Measurements from ENCODE around the gene CYP26A1.
A peak's percentile ranks its signal among the peaks of the same experiment; 100 is the strongest.

The CYP26A1 gene

GRCh38 chr10:93073539-93074146 lies at the start of gene CYP26A1:
TSS of gene CYP26A1 (plus strand) at chr10:93073893. CDS start at chr10:93073935, 42 bp downstream.
- no peak for DNase-seq (ENCODE audit: low read depth in 2 of 2)

GRCh38 chr10:93026072-93026471 lies 47.6 kb upstream of the CYP26A1 start:
- DNase-seq (ENCODE audit: low read depth in 2 of 2) = no peak

GRCh38 chr10:93027508-93027907 lies 46.2 kb upstream of the CYP26A1 start:
- DNase-seq (ENCODE audit: low read depth in 2 of 2) = no peak

GRCh38 chr10:93028883-93029282 lies 44.8 kb upstream of the CYP26A1 start:
- no peak for DNase-seq (ENCODE audit: low read depth in 2 of 2)

DNA sequence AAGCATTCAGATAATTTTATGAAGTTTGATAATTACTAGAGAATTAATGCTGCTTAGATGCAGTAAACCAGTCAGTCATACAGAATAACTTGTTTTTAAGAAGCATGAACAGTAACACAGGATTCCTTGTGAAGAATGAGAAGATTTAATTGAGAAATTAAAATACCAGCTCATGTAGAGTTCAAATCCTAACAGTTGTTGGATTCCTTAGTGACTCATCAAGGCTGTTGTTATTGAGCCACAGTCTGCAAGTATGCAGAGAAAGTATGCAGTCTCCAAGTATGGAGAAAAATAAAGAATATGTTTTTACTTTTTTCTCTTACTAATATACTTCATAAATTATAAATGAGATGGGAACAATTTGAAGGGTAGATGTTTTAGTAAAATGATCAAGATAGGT lies 43.3 kb upstream of the CYP26A1 start:
- DNase-seq (ENCODE audit: low read depth in 2 of 2) = no peak

DNA sequence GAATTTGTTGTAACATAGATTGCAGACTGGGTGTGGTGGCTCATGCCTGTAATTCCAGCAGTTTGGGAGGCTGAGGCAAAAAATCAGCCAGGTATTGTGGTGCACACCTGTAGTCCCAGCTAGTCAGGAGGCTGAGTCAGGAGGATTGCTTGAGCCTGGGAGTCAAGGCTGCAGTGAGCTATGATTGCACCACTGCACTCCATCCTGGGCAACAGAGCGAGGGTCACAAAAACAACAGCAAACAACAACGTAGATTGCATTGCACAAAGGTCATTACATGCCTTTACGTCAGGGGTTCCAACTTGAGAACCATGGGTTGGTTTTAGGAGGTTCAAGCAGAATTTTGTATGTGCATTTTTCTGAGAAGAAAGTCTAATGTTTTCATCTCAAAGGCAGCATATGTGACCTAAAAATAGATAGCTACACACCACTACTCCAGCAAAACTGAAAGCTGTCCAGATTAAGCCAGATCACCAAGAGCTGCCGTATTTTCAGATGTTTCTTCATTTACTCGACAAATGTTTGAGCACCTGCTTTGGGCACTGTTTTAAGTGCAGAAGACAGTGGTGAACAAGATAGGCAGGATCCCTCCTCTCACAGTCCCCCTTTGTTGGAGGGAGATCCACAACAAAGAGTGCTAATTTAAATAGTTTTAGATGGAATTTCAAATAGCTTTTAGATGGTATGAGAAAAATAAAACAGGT lies 41.4 kb upstream of the CYP26A1 start:
- no peak for DNase-seq (ENCODE audit: low read depth in 2 of 2)

DNA sequence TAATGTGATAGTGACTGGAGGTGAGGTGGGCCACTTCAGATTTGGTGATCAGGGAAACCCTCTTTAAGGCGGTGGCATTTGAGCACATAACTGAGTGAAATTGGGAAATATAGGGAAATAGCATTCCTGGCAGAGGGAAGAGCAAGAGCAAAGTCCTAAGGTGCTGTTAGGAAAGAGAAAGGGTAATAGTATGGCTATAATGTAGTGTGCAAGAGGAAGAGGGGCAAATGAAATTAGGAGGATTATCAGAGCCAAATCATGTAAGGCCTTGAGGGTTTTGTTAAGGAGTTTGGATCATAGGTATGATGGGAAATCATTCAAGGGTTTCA lies 40.9 kb upstream of the CYP26A1 start:
- no peak for DNase-seq (ENCODE audit: low read depth in 2 of 2)

- no peak for DNase-seq (ENCODE audit: low read depth in 2 of 2)
These were observed 39.3 kb upstream of the CYP26A1 start for GRCh38 chr10:93034426-93034825.

DNA sequence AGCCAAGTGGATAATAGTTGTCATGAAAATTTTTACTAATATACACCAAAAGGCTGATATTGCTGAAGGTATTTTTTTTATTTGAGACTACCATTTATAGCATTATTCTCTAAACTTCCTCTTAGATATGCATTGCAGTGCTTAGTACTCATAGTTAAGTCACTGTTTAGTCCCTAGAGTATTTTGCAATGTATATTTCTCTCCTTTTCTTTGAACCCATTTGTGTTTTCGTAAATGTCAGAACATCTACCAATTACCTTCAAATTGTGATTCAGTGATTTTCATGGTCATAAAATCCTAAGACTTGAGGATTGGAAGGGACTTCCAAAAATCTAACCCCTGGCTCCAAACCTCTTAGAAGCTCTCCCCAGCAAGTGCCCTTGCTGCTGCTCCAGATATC lies 34.6 kb upstream of the CYP26A1 start:
- no peak for DNase-seq (ENCODE audit: low read depth in 2 of 2)

DNA sequence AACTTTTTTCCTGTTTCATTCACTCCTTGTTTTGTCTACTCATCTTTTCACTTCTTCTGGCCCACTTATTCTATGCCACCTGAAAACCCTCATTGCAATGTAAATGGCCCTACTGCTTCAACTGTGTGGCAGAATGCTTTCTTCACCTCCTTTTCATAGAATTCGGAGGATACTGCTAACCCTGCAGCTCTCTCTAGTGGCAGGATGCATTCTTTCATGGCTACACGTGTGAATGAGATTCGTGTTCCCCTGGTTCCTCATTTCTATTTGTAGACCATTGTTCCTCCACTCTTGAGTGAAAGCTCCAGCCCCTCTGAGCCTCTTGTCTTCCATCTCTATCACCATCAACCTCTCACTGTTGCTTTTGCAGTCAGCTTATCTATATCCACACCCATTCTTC lies 34.0 kb upstream of the CYP26A1 start:
- DNase-seq (ENCODE audit: low read depth in 2 of 2) = no peak

- DNase-seq (ENCODE audit: low read depth in 2 of 2) = no peak
These were observed 19.2 kb upstream of the CYP26A1 start for GRCh38 chr10:93054486-93054885.

DNA sequence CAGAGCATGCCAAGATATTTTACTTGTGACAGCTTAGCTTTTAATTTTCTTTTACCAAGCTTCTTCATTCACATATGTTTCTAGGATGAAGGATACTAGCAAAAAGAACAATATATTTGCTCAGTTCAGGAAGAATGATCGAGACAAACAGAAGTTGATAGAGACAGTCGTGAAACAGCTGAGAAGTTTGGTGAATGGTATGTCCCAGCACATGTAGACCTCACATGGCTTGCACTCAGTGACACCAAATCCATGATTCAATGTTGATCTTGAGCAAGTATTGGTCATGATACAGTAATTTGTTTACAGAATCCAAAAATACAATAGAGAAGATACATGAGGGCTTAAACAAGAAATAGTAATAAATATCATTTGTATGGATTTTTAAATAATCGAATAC lies 15.6 kb upstream of the CYP26A1 start:
- no peak for DNase-seq (ENCODE audit: low read depth in 2 of 2)

DNA sequence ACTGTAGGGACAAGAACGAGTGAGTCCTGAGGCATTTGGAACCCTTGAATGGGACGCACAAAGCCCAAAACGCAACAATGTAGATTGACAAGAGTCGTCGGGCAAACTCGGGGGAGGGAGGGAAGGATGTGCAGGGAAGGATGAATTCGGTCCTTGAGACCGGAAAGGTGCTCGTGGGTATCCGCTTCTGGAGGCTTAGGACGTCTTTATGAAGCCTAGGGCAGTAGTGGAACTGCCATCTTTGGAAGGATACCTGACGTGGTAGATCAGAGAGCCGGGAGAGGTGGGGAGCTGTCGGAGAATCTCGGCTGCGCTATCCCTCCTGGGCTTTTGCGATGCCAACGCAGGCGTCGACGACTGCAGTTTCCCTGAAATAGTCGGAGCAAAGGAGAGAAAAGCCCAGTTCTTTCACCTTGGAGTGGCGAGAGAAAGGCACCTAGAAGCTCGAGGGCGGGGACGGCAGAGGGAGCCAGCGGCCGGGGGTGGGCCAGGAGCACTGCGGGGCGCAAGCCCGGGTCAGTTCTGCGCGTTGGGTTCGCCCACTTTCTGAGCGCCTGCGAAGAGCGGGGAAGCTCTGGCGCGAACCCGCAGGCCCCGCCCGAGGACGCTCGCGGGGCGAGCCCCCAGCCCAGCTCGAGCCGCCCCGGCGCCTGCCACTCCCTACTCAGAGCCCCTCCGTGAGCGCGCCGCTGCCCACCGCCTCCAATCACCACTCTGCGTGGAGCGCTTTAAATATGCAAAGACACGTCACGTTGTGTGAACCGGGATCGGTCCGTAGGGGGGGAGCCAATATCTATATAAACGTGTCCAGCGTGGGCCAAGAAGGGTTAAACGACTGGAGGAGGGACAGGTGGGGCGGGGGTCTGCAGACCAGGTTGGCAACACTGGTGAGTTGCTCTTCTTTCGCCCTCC lies 13.5 kb upstream of the CYP26A1 start, which contains the start of gene CYP26C1:
CYP26C1 (plus strand) TSS at position 824 of the 912 bp plus-strand sequence. CDS start 466 bp downstream, outside the sequence.
- DNase-seq (ENCODE audit: low read depth in 2 of 2) = no peak

DNA sequence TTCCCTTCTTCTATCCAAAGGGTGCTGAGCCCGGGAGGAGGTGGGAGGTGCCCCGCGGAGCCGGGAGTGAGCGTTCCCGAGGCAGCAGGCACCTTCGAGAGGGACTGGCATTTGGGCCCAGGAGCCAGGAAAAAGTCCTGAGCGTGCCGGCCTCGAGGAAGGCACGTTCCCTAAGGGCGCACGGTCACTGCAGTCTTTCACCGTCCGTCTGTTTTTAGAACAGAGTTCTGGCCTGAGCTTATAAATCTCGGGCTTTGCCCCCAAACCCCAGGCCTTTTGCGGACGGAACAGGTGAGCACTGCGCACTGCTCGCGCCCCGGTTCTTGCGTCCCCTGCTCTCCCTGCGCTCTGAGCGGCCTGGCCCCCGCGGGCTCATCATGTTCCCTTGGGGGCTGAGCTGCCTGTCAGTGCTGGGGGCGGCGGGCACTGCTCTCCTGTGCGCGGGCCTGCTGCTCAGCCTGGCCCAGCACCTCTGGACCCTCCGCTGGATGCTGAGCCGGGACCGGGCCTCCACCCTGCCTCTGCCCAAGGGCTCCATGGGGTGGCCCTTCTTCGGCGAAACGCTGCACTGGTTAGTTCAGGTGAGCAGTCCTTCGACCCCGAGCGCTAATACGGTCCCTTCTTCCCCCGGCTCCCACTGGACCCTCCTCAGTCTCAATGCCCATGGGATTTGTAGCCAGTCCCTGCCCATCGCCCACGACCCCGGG lies 12.7 kb upstream of the CYP26A1 start:
- no peak for DNase-seq (ENCODE audit: low read depth in 2 of 2)

- no peak for DNase-seq (ENCODE audit: low read depth in 2 of 2)
These were observed 11.8 kb upstream of the CYP26A1 start for GRCh38 chr10:93061594-93062513.

GRCh38 chr10:93062514-93063143 lies 11.1 kb upstream of the CYP26A1 start:
- peak; percentile 42 to 45 for DNase-seq (ENCODE audit: low read depth in 2 of 2)

GRCh38 chr10:93063144-93063976 lies 10.3 kb upstream of the CYP26A1 start:
- DNase-seq (ENCODE audit: low read depth in 2 of 2) = no peak

DNA sequence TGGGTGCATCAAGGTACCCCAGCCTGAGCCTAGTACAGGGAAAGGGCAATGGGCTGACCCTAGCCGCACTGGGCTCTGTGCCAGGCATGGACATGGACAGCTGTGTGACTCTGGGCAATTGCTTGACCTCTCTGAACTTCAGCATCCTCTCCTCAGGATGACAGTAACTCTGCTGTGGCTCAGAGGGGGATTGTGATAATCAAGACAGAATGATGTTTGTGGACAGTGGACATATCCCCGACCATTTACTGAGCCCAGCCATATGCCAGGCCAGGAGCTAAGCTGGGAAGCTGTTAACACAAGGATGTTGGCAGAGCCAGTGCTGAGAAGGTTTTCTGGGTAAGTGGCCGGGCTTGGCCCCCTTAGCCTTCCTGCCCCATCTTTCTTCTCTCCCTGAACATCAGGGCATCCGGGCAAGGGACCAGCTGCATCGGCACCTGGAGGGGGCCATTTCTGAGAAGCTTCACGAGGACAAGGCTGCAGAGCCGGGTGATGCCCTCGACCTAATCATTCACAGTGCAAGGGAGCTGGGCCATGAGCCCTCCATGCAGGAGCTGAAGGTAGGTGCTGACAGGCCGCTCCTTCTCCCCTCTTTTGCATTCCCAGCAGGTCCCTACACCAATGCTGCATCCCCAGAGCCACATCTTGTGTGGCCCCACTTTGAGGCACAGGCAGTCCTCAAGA lies 9.6 kb upstream of the CYP26A1 start:
- DNase-seq (ENCODE audit: low read depth in 2 of 2) = no peak

Measured in stimulated activated CD8-positive, alpha-beta memory T cell treated with anti-CD3 and anti-CD28 coated beads, Interleukin-2, amount 100 ng/mL, for 48 hours (primary cell).